ENCODE measurements around the gene PAX6.

PAX6 gene

GRCh38 chr11:31809857-31810778 is 1.0 kb downstream of the PAX6 start:
- DNase-seq = peak in 1 of 56 donors; percentile 29

GRCh38 chr11:31809541-31809856 is 1.6 kb downstream of the PAX6 start:
- no peak for DNase-seq

- DNase-seq = no peak
Measured at GRCh38 chr11:31808721-31809540, 2.2 kb downstream of the PAX6 start.

- DNase-seq = no peak
Measured at GRCh38 chr11:31807799-31808667, 3.1 kb downstream of the PAX6 start.

- no peak for DNase-seq
Measured at GRCh38 chr11:31806928-31807798, 4.0 kb downstream of the PAX6 start.

GRCh38 chr11:31806186-31806927 is 4.8 kb downstream of the PAX6 start:
- DNase-seq = no peak

- no peak for DNase-seq
Measured at GRCh38 chr11:31805629-31806185, 5.4 kb downstream of the PAX6 start.

- DNase-seq = no peak
Measured at GRCh38 chr11:31805037-31805628, 6.0 kb downstream of the PAX6 start.

- DNase-seq = no peak
Measured at GRCh38 chr11:31804312-31805036, 6.6 kb downstream of the PAX6 start.

GRCh38 chr11:31803813-31804311 is 7.3 kb downstream of the PAX6 start:
- no peak for DNase-seq

- no peak for DNase-seq
Measured at GRCh38 chr11:31802990-31803812, 7.9 kb downstream of the PAX6 start.

GRCh38 chr11:31802609-31802989 is 8.5 kb downstream of the PAX6 start:
- DNase-seq = no peak

GRCh38 chr11:31802000-31802551 is 9.0 kb downstream of the PAX6 start:
- DNase-seq = no peak

- no peak for DNase-seq
Measured at GRCh38 chr11:31801298-31801702, 9.8 kb downstream of the PAX6 start.

GRCh38 chr11:31800398-31801265 is 10.5 kb downstream of the PAX6 start:
- no peak for DNase-seq

All from nucleus accumbens (tissue), 56 donors.